Body of pancreas (tissue), 4 donors: ENCODE measurements around the gene SLC30A4.

Experiments used
- CTCF ChIP-seq, 7 experiments: fragments of 450-650 bp in 4 of 7; fragments of 200-600 bp in 3 of 7; sonication (generic) in 3 of 7; IDR thresholded peaks; one replicate each; pipeline ENCODE4 v1.5.1; 2016 to 2019; ENCODE audit warnings: antibody characterized with exemption in 7 of 7
- POLR2A ChIP-seq, 3 donors: fragments of 450-650 bp; IDR thresholded peaks; one replicate each; pipeline ENCODE4 v1.6.1; 2016; ENCODE audit warnings: antibody characterized with exemption in 3 of 3, mild to moderate bottlenecking in 2 of 3

- TF ChIP-seq CTCF (IDR thresholded peaks at IDR 0.05) (no peak), POLR2A (IDR thresholded peaks at IDR 0.05) (no peak)
Observed at GRCh38 chr15:45441036-45441435, 81.5 kb downstream of the SLC30A4 start.
